ENCODE results near the gene NIM1K.
"Not testable (repeated sequence)": the region's sequence is repeated elsewhere in the genome, so short reads cannot be mapped to it uniquely, and the experiment has no call there.

Gene NIM1K

DNA sequence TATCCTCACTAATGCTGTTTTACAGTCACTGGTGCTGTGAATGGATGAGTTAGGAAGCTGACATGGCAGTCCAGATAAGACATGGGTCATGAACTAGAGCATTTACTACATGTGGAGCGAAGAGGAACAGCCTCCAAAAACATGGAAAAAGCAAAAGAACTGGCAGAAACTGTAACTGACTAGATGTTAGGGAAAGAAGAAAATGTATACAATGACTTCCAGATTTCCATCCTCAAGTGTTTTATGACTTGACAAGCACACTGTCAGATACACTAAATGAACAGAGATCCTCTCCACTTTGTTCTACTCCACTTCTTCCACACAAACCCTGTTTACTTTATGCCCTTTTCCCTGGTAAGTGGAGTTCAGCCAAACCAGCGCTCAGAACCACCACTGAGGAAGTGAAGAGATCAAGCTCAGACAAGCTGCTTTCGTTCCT, 109.6 kb downstream of the NIM1K start:
- ChIA-PET POLR2A (no interaction called here), CTCF (interaction anchor here (1.4 to 1.6 kb wide), 2 partner anchors 9 to 70 kb away, joined by 3 read pairs; no protein-coding TSS in a partner anchor)
- DNase-seq (ENCODE audit: extremely low spot score) = no peak
- TF ChIP-seq, protein P1, sequence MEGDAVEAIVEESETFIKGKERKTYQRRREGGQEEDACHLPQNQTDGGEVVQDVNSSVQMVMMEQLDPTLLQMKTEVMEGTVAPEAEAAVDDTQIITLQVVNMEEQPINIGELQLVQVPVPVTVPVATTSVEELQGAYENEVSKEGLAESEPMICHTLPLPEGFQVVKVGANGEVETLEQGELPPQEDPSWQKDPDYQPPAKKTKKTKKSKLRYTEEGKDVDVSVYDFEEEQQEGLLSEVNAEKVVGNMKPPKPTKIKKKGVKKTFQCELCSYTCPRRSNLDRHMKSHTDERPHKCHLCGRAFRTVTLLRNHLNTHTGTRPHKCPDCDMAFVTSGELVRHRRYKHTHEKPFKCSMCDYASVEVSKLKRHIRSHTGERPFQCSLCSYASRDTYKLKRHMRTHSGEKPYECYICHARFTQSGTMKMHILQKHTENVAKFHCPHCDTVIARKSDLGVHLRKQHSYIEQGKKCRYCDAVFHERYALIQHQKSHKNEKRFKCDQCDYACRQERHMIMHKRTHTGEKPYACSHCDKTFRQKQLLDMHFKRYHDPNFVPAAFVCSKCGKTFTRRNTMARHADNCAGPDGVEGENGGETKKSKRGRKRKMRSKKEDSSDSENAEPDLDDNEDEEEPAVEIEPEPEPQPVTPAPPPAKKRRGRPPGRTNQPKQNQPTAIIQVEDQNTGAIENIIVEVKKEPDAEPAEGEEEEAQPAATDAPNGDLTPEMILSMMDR (IDR thresholded peaks at IDR 0.05; ENCODE audit: control extremely low read depth, extremely low read depth, low read depth, missing control alignments) = no peak

- TF ChIP-seq, protein P1 (IDR thresholded peaks at IDR 0.05; ENCODE audit: control extremely low read depth, extremely low read depth, low read depth, missing control alignments) = no peak
- DNase-seq (ENCODE audit: extremely low spot score) = no peak
- ChIA-PET POLR2A (no interaction called here), CTCF (interaction anchor here (1.6 to 3.4 kb wide), 3 partner anchors 11 to 70 kb away, joined by 3 to 14 read pairs (median 3); partner anchors contain the start of gene HMGCS1)
Observed at GRCh38 chr5:43302481-43302880, 110.5 kb downstream of the NIM1K start.

- POLR2A ChIA-PET = interaction anchor here (0.7 kb wide), 1 partner anchor 10 kb away, joined by 3 read pairs; the partner anchor contains the start of gene HMGCS1
- DNase-seq (ENCODE audit: extremely low spot score) = no peak
- TF ChIP-seq, protein P1 (IDR thresholded peaks at IDR 0.05; ENCODE audit: control extremely low read depth, extremely low read depth, low read depth, missing control alignments) = no peak
- CTCF ChIA-PET = interaction anchor here (1.0 to 3.4 kb wide), 7 partner anchors 10 to 197 kb away, joined by 3 to 14 read pairs (median 3); partner anchors contain the start of gene HMGCS1
Observed at GRCh38 chr5:43303242-43303641, 111.2 kb downstream of the NIM1K start.

- peak; percentile 26 for DNase-seq (ENCODE audit: extremely low spot score)
- TF ChIP-seq, protein P1 (IDR thresholded peaks at IDR 0.05; ENCODE audit: control extremely low read depth, extremely low read depth, low read depth, missing control alignments) = no peak
- ChIA-PET CTCF (interaction anchor here (0.9 to 3.4 kb wide), 9 partner anchors 9 to 199 kb away, joined by 3 to 14 read pairs (median 3); partner anchors contain the start of gene HMGCS1), POLR2A (interaction anchor here (1.9 to 2.3 kb wide), 2 partner anchors 9 to 183 kb away, joined by 6 to 11 read pairs; partner anchors contain the start of genes HMGCS1 and ZNF131)
Observed at GRCh38 chr5:43304525-43304924, 112.5 kb downstream of the NIM1K start.

DNA sequence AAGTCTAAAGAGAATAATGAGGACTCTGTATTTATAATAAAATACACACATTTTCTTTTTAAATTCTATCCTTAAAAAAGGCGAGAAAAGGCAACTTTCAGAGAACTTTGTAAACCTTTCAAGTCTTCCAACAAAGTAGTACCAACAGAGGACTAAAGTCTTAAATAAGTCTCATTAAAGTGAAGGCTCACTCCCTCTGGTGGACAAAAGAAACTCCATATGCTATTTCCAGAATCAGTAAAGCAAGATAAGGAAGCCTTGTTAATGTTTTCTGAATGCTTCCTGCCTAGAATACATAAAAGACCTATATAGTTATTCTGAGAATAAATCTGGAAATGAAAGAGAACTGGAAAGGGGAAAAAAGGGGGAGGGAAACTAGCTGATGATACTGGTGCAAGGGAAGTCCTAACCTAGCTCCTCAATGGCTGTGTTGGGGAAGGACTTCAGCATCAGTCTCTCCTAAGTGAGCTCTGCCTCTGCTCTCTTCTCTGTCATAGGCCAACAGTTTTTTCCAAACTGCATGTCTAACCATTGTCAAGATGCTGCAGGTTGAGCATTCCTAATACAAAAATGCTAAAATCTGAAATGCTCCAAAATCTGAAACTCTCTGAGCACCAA, 114.0 kb downstream of the NIM1K start:
- DNase-seq (ENCODE audit: extremely low spot score) = peak; percentile 39
- ChIA-PET POLR2A (interaction anchor here (0.6 to 2.3 kb wide), 2 partner anchors 8 to 185 kb away, joined by 3 to 6 read pairs; partner anchors contain the start of gene ZNF131), CTCF (interaction anchor here (0.6 to 2.4 kb wide), 14 partner anchors 11 to 232 kb away, joined by 3 to 12 read pairs (median 3); no protein-coding TSS in a partner anchor)
- TF ChIP-seq, protein P1 (IDR thresholded peaks at IDR 0.05; ENCODE audit: control extremely low read depth, extremely low read depth, low read depth, missing control alignments) = peak; percentile 57

DNA sequence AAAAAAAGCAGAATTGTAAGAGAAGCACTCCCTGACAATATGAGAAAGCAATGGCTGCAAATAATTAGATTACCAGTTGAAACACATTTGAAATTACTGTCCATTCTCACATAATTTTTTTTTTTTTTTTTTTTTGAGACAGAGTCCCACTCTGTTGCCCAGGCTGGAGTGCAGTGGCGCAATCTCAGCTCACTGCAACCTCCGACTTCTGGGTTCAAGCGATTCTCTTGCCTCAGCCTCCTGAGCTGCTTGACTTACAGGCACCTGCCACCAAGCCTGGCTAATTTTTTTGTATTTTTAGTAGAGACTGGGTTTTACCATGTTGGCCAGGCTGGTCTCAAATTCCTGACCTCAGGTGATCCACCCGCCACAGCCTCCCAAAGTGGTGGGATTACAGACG, 114.9 kb downstream of the NIM1K start:
- POLR2A ChIA-PET; DNase-seq (ENCODE audit: extremely low spot score): not testable (repeated sequence)
- CTCF ChIA-PET = interaction anchor here (0.9 to 2.4 kb wide), 6 partner anchors 10 to 80 kb away, joined by 3 to 12 read pairs (median 3); no protein-coding TSS in a partner anchor

- TF ChIP-seq, protein P1 (IDR thresholded peaks at IDR 0.05; ENCODE audit: control extremely low read depth, extremely low read depth, low read depth, missing control alignments) = no peak
- ChIA-PET CTCF (interaction anchor here (0.7 to 1.6 kb wide), 5 partner anchors 11 to 81 kb away, joined by 3 to 4 read pairs (median 3); no protein-coding TSS in a partner anchor), POLR2A (no interaction called here)
- DNase-seq (ENCODE audit: extremely low spot score) = no peak
Observed at GRCh38 chr5:43309122-43309521, 117.1 kb downstream of the NIM1K start.
